ENCODE data around the gene DVL1. TPM values are rescaled to one million over a fixed set of nuclear protein-coding genes. Genes with fewer than 3 reads are reported as not detected.
A peak's percentile ranks its signal among the peaks of the same experiment; 100 is the strongest.

The DVL1 gene
- total and polyA plus RNA-seq, 2 of the 13 experiments (the other 11 are each of a cell fraction or from before 2014, with no cell fraction given) = 30.8 to 60.4 TPM

DNA sequence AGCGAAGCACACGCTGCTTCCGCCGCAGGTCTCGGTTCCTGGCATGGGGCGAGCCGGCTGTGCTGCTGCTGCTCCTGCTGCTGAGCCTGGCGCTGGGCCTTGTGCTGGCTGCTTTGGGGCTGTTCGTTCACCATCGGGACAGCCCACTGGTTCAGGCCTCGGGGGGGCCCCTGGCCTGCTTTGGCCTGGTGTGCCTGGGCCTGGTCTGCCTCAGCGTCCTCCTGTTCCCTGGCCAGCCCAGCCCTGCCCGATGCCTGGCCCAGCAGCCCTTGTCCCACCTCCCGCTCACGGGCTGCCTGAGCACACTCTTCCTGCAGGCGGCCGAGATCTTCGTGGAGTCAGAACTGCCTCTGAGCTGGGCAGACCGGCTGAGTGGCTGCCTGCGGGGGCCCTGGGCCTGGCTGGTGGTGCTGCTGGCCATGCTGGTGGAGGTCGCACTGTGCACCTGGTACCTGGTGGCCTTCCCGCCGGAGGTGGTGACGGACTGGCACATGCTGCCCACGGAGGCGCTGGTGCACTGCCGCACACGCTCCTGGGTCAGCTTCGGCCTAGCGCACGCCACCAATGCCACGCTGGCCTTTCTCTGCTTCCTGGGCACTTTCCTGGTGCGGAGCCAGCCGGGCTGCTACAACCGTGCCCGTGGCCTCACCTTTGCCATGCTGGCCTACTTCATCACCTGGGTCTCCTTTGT lies 15.5 kb downstream of the DVL1 start (continued):
- TF ChIP-seq TOE1 (CRISPR knock-in tag; IDR thresholded peaks at IDR 0.05) (no peak), HNRNPL (IDR thresholded peaks at IDR 0.05; ENCODE audit: low read depth, low read length) (peak; percentile 83)

DNA sequence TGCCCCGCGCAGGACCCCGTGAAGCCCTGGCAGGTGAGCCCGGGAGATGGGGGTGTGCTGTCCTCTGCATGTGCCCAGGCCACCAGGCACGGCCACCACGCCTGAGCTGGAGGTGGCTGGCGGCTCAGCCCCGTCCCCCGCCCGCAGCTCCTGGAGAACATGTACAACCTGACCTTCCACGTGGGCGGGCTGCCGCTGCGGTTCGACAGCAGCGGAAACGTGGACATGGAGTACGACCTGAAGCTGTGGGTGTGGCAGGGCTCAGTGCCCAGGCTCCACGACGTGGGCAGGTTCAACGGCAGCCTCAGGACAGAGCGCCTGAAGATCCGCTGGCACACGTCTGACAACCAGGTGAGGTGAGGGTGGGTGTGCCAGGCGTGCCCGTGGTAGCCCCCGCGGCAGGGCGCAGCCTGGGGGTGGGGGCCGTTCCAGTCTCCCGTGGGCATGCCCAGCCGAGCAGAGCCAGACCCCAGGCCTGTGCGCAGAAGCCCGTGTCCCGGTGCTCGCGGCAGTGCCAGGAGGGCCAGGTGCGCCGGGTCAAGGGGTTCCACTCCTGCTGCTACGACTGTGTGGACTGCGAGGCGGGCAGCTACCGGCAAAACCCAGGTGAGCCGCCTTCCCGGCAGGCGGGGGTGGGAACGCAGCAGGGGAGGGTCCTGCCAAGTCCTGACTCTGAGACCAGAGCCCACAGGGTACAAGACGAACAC lies 16.3 kb downstream of the DVL1 start:
- ATAC-seq (0 out of 3 replicates have a peak, but pooled peaks have one; percentile 0), DNase-seq (ENCODE audit: low spot score) (no peak), FAIRE-seq (no peak)
- intact Hi-C loops (cut with micrococcal nuclease; ENCODE audit: unreplicated experiment) = no loop called here
- peaks cover 0 to 3% of the 10 kb centered on the region in 2 experiments; a peak in 2 of 5 replicates for H3K36me3 ChIP-seq (replicated peaks in 1 of 2; ENCODE audit: control insufficient read depth in 1 of 2, insufficient read depth in 2 of 2, low read length in 2 of 2)
- ChIA-PET POLR2A (interaction anchor here (1.0 to 3.9 kb wide), 2 partner anchors 15 to 42 kb away, joined by 3 to 12 read pairs; partner anchors contain the start of genes AURKAIP1 and DVL1), CTCF (ENCODE audit: low intra/inter-chr PET ratio, low total read pairs) (no interaction called here)
- 0 out of 5 replicates have a peak, but pooled peaks cover 0 to 4% of the 10 kb centered on the region in 2 experiments for H3K27me3 ChIP-seq (ENCODE audit: control insufficient read depth in 1 of 2, insufficient read depth in 2 of 2, low read length in 2 of 2)
- in situ Hi-C loops (cut with HindIII; ENCODE audit: extremely low pct_ligation_motif_present, low pct_unique_long_range_greater_than_20kb) = no loop called here
- no peak overlapping the region for H3K27ac ChIP-seq (ENCODE audit: extremely low read length, insufficient read depth, low read length)
- no peak overlapping the region for H2AFZ ChIP-seq (ENCODE audit: low read length)
- H3K4me3 ChIP-seq (replicated peaks in 1 of 3; ENCODE audit: insufficient read depth in 1 of 3, low read depth in 2 of 3, low read length in 3 of 3) = no peak overlapping the region
- H3K9me3 ChIP-seq (ENCODE audit: low read length) = no peaks in the 10 kb centered on the region
- peaks cover 7% of the 10 kb centered on the region; the same call in 1 of the 2 replicates for H4K20me1 ChIP-seq (ENCODE audit: insufficient read depth, low read length)
- peaks cover 24% of the 10 kb centered on the region for H3K4me1 ChIP-seq (ENCODE audit: insufficient read depth, low read length)
- H3K79me2 ChIP-seq (ENCODE audit: insufficient read depth, low read length) = no peaks in the 10 kb centered on the region
- WGBS (ENCODE audit: low lambda C conversion rate) = 90% methylated on average over 18 of the region's 48 CpGs
- no peak overlapping the region for H3K4me2 ChIP-seq (ENCODE audit: low read depth, low read length)
- BruUV-seq (replicated peaks) = no TSS peak
- TF ChIP-seq, protein P1, sequence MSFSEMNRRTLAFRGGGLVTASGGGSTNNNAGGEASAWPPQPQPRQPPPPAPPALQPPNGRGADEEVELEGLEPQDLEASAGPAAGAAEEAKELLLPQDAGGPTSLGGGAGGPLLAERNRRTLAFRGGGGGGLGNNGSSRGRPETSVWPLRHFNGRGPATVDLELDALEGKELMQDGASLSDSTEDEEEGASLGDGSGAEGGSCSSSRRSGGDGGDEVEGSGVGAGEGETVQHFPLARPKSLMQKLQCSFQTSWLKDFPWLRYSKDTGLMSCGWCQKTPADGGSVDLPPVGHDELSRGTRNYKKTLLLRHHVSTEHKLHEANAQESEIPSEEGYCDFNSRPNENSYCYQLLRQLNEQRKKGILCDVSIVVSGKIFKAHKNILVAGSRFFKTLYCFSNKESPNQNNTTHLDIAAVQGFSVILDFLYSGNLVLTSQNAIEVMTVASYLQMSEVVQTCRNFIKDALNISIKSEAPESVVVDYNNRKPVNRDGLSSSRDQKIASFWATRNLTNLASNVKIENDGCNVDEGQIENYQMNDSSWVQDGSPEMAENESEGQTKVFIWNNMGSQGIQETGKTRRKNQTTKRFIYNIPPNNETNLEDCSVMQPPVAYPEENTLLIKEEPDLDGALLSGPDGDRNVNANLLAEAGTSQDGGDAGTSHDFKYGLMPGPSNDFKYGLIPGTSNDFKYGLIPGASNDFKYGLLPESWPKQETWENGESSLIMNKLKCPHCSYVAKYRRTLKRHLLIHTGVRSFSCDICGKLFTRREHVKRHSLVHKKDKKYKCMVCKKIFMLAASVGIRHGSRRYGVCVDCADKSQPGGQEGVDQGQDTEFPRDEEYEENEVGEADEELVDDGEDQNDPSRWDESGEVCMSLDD (CRISPR knock-in tag; IDR thresholded peaks at IDR 0.05; ENCODE audit: borderline replicate concordance) = no peak
- TF ChIP-seq, protein P2, sequence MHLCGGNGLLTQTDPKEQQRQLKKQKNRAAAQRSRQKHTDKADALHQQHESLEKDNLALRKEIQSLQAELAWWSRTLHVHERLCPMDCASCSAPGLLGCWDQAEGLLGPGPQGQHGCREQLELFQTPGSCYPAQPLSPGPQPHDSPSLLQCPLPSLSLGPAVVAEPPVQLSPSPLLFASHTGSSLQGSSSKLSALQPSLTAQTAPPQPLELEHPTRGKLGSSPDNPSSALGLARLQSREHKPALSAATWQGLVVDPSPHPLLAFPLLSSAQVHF (CRISPR knock-in tag; IDR thresholded peaks at IDR 0.05) = 0 out of 2 replicates have a peak, but pooled peaks have one; percentile 30
- TF ChIP-seq ZNF343 (CRISPR knock-in tag; IDR thresholded peaks at IDR 0.05) = 0 out of 2 replicates have a peak, but pooled peaks have one; percentile 9
- no peak overlapping the region for H3K9ac ChIP-seq (ENCODE audit: insufficient read depth, low read depth, low read length)

Measured in HepG2 (cell line).